T-helper 2 cell (primary cell): ENCODE data around the gene ETNK1.

ENCODE experiments used
- DNase-seq, 5 experiments: peaks; one replicate each; pipeline versions ENCODE4 v3.0.0 to v3.0.0-alpha.2; 2012 to 2022

Gene ETNK1

DNA sequence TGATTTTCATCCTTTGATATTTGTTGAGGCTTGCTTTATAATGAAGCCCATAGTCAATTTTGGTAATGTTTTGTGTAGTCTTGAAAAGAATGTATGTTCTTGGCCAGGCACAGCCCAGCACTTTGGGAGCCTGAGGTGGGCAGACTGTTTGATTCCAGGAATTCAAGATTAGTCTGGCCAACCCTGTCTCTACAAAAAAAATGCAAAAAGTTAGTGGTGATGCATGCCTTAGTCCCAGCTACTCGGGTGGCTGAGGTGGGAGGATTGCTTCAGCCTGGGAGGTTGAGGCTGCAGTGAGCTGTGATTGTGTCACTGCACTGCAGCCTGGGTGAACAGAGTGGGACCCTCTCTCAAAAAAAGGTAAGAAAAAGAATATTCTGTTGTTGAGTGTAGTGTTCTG lies 10.8 kb downstream of the ETNK1 start:
- DNase-seq = no peak

DNA sequence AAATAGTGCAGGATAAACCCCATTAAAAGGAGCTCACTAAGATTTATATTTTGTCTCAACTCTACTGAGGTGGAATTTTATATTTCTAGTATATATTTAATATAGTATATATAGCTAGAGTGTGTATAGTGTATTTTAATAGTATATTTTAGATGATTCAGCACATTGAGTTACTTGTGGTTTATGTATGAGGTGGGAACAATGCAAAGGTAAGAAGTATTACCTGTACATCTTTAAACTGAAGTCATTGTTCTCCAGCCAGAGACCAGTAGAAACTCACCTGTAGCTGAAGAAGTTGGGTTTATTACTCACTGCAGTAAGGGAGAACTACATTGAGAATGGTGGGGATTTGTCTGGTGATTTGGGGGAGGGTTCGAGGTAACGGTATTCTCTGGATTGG lies 15.9 kb downstream of the ETNK1 start:
- no peak for DNase-seq

DNA sequence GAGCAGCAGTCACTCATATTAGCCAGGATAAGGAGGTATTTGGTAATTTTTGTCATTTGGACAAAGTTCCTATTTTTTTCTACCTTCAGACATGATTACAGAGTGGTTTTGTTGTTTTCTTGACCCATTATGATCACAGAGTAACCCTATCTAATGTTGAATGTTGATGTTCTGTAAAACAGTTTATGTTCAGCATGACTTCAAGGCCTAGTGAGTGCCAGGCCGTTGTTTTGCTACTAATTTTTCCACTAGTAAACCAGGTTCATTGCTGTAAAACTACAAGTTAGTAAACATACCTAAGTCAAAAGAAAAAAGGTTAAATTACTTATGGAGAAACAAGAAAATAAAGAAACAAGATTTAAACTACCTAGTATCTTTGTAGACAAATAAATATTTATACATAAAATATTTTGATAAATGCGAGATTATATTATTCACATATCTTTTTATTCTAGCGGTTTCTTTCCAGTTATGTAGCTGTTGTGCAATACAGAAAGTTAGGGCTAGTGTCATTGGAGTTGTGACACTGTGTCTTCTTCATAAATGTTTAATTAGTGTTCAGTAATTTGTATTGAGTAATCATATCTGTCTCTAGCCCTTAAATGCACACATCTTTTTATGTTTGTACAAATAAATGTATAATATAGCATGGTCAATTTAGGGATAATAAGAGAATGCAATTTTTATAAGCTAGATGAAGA lies 16.5 kb downstream of the ETNK1 start:
- DNase-seq = no peak

DNA sequence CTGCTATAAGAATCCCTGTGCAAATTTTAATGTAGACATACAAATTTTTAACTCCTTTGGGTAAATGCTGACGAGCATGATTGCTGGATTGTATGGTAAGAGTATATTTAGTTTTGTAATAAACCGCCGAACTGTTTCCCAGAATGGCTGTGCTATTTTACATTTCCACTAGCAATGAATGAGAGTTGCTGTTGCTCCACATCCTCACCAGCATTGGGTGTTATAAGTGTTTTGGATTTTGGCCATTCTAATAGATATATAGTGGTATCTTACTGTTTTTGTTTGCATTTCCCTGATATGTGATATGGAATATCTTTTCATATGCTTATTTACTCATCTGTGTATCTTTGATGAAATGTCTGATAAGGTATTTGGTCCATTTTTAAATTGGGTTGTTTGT lies 23.7 kb downstream of the ETNK1 start:
- DNase-seq = no peak

DNA sequence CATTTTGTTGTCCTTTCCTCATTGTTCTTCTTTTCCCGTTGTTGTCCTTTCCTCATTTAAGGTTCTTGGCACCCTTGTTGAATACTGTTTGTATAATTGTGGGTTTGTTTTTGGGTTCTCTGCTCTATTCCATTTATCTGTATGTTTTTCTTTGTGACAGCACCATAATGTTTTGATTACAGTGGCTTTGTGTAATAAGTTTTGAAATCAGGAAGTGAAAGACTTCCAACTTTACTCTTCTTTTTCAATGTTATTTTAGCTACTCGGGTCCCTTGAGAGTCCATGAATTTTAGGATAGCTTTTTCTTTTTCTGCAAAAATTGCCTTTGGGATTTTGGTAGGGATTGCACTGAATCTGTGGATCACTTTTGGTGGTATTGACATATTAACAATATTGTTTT lies 28.1 kb downstream of the ETNK1 start:
- no peak for DNase-seq

DNA sequence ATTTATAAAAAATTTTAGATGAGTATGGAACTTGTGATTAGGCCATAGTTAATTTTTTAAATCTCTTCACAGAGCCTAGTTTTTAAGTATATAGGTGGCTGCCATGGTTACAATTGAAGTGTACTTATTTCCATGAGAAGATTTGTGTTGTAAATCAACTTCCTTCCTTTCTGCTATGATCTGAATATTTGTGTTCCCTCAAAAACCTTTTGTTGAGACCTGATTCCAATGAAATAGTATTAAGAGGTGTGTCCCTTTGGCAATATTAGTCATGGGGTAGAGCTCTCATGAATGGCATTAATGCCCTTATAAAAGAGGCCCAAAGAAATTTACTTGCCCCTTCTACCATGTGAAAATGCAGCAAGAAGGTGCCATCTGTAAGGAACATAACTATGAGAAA lies 28.8 kb downstream of the ETNK1 start:
- DNase-seq = no peak

DNA sequence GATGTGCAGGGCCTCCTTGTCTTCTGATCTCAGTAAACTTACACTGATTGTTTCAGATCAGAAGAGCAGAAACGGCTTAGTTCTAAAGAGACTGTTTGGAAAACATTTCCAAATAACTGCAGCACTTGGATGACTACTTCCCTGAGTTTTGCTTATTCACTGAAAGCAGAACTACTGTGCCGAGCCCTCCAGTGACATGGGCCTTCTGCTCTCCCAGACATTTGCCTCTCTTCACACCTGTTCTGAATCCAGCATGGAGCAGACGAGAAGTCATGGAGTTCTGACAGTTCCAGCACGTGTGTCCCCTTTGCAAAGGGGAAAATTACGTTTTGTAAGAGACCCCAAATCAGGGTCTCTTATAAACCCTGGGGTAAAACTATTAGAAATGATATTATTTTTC lies 31.4 kb downstream of the ETNK1 start:
- no peak for DNase-seq

DNA sequence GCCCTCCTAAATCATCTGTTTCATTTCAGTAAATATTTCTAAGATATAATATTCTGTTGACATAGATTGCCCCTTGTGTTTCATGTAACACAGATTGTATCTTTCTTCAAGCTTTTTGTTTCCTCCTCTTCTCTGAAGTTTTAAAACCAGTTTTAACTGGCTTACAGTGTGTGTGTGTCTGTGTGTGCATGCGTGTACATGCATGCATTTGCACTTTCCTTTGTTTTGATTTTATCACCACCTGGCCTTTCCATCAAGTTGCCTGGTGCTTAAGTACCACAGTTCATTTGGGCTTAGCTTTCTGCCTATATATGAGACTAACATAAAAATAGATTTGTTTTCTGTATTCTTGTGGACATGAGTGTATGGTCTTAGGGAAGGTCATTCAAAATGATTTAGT lies 31.9 kb downstream of the ETNK1 start:
- peak in 1 of 5 experiments; percentile 43 for DNase-seq

DNA sequence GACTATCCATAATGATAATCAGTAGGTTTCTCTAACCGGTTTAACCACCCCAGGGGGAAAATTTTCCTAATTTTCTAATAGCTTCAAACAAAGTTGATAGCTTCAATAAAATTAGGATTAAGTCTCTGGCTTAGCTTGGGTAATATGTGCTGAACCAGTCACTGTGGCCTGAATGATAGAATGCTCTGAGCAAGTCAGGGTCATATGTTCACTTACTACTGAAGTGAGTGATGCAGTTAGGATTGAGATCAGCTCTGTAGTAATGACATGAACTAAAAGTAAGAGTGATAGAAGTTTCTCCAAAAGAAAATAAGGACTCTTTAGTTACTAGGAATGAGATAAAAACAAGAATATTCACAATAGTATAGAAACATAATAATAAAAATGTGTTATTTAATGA lies 32.6 kb downstream of the ETNK1 start:
- DNase-seq = peak in 1 of 5 experiments; percentile 19

DNA sequence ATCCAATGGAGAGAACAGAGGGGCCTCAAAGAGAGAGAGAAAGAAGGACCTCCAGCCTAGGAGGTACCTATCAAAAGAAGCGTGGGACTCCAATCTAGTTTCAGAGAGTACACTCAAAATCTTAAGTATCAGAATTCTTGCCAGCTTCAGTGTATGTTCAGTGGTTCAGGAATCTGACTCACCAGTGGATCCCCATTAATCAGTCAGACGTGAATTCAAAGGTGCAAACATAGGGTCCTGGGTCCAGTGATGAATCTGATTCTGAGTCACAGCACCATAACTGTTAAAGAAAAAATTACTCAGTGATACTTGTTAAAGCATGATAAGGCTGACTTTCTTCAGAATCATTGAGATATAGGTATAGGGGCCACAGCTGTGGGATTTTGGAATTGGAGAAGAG lies 33.2 kb downstream of the ETNK1 start:
- DNase-seq = peak in 1 of 5 experiments; percentile 26

DNA sequence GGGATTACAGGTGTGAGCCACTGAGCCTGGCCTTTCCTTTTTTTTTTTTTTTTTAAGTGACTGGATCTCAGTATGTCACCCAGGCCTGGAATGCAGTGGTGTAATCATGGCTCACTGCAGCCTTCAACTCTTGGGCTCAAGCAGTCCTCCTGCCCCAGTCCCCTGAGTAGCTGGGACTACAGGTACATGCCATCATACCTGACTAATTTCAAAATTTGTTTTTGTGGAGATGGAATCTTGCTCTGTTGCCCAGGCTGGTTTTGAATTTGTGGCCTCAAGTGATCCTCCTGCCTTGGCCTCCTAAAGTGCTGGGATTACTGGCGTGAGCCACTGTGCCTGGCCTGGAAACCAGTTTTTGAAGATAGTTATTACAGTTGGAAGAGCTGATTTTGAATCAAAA lies 37.4 kb downstream of the ETNK1 start:
- no peak for DNase-seq

DNA sequence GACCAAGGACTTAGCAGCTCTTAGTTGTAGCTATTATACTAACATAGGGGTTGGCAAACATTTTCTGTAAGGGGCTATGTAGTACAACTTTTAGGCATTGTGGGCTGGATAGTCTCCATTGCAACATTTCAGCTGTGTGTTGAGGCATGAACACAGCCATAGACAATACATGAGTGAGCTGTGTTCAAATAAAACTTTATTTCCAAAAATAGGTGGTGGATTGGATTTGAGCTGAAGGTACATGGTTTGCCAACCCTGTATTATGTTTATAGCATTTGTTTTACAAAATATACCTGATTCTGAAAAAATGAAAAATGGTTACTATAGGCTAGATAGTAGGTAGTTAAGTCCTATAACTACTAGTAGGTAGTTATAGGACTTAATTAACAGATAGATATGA lies 40.5 kb downstream of the ETNK1 start:
- no peak for DNase-seq

DNA sequence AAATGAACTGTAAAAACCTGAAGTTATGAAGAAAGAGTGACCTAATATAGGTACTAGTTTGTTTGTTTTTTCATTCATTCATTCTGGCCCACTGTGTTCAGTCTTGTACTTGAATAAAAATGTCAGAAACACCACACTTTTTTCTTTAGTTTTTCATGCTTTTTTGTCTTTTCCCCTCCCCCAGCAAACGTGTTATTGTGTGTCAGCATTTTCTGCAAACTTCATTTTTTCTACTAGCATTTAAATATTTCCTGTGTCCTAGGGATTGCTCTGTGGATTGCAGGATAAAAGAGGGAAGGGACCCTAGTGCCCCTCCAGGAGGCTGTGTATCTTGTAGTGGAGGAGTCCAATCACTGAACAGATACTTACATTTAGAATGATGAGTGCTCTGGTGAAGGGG lies 42.2 kb downstream of the ETNK1 start:
- DNase-seq = no peak

DNA sequence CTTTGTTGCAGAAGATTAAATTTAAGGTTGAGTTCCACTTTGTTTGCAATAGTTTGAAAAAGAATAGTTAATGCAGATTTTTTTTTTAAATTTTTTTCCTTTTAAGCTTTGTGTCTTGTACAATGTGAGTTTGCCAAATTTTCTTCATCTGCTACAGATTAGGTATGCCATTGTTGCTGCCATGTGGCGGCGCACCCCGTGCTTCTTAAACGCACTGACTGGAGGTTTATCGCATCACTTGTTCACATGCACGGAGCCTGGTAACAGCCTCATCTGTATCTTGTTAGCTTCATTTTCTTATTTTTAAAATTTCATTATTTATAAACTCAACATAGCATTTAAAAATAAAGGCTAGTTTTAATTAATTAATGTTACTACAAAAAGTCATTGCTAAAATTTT lies 43.5 kb downstream of the ETNK1 start:
- no peak for DNase-seq

DNA sequence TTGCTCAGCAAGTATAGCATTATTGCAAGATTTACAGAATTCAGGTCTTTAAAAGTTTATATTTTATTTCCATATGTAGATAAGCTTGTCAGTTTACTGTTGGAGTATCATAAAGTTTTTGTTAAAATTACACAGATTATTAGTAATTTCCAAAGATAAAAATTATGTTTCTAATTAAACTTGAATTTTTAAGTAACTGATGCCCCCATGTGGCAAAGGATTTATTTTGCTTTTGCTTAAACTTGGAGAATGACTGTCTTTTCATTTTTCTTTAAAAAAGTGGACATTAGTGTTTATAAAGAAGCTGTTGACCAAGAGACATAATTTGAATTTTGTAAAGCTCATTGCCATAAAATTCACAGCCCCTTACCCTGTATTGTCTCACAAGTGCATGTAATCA lies 45.8 kb downstream of the ETNK1 start:
- no peak for DNase-seq

DNA sequence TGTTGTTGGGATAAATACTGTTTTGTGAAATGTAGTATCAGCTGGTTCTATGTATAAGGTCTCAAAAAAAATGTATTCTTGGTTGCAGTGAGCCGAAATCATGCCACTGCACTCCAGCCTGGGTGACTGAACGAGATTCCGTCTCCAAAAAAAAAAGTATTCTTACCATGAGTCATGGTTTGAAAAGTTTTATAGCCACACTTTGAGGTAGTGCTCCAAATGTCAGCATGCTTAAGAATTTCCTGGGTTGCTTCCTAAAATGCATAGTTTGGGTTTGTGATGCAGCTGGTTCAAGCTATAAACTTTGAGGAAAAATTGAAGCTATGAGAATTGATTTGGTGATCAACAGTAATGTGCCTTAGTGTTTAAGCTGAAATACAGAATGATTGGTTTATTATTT lies 48.0 kb downstream of the ETNK1 start:
- DNase-seq = no peak

DNA sequence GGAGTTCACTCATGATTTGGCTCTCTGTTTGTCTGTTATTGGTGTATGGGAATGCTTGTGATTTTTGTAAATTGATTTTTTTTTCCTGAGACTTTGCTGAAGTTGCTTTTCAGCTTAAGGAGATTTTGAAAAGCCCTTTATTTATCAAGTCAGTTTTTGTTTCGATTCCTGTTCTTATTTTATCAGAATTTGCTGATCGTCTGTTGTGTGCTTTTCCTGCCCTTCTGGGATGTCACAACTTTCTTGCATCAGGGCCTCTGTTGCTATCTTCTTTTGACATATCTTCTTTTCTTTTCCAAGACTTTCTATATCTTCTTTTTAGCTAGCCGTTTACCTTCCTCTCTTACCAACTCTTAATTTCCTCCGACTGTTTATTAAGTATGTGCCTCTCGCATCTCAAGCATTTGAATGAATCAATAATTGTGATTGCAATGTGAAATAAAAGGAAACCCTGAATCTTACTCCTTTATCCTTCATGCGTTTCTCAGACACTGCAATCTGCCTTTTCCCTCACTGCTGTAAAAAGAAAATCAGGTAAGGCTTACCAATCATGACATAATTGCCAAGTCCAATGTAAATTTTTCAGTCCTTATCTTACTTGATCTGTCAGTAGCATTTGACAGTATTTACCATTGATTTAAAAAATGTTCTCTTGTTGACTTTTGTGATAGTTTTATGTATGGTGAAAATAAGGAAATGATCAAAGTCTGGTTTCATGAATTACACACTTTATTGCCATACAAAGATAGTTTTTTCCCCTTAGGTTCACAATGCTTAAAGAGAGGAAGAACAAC lies 53.0 kb downstream of the ETNK1 start:
- DNase-seq = no peak

DNA sequence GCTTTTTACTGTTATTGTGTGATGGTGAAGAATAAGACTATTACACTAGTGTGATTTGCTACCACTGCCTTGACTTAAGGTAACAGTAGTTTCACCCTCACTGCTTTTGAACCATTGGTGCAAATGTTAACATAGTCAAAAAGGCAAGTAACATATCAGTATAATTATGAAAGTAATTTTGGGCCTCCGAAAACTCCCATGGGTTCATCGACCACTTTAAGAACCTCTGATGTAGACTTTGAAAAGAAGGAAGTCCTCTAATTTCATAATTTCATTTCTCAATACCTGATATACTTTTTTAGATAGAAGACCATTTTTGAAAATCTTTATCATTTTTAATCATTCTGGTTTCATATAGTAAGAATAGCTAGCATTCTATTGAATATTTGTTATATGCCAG lies 57.7 kb downstream of the ETNK1 start:
- DNase-seq = no peak

DNA sequence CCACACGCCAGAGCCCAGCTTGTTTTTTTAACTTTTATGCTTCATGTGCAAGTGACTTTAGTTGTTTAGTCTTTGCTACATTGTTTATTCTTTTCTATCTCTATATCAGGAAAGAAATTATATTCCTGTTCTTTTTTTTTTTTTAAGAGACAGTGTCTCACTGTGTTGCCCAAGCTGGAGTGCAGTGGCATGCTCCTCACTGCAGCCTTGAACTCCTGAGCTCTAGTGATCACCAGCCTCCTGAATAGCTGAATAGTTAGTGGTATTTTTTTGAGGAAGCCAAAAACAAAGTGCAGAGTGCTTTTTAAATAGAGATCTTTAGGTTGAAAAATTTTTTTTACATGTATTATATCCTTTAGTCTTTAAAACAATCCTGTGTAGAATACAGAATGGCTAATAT lies 58.2 kb downstream of the ETNK1 start:
- no peak for DNase-seq

DNA sequence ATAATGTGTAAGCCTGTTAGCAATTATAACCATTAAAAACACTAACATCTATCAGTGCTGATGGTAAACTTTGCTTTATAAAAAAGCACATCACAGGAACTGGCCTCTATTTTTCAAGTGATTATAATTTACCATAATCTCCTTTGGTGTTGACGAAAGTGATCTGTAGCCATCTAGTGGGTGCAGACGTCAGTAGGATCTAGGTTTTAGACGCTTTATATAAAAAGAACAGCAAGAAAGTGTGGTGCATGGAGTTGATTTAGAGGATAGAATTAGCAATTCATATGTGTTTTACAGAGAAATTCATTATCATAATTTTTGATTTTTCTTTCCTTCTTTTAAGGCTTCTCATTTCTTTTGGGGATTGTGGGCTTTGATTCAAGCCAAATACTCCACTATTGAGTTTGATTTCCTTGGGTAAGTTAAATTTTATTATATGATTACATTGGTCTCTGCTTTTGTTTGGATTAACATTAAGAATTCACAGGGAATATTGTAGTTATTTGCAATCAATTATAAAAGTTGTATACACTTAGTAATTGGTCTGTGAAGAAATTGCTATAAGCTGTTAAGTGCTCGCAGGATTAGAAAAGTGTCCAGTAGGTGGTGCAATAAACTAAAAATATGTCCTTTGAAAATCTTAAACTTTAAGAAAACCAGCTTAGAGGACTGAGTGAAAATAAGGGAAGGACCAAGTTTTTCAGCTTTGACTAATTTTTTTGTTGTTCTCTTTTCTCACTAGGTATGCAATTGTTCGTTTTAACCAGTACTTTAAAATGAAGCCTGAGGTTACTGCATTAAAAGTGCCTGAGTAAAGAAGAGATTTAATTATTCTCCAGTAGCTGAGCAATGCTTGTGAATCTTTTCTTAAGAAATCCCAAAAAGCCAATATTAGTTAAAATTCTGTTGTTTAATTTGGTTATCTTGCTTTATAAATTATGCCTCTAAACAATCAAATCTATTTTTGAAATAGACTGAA lies 59.5 kb downstream of the ETNK1 start:
- peak in 1 of 5 experiments; percentile 50 for DNase-seq

DNA sequence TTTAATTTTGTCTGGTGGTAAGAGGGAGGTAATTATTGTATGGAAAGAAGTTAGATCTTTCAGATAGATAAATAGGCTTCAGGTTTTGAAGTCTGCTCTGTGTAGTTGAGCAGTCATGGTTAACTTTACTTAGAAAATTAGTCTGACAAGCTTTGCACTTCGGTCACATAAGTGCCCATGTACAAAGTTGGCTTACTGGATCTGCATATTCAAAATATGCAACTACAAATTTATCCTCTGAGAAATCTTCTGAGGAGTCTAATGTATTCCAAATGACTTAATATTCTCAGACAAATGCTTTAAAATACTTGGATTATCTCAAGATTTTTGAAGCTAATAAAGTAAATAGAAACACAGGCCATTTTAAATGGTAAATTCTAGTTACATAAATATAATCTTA lies 61.2 kb downstream of the ETNK1 start:
- DNase-seq = no peak

DNA sequence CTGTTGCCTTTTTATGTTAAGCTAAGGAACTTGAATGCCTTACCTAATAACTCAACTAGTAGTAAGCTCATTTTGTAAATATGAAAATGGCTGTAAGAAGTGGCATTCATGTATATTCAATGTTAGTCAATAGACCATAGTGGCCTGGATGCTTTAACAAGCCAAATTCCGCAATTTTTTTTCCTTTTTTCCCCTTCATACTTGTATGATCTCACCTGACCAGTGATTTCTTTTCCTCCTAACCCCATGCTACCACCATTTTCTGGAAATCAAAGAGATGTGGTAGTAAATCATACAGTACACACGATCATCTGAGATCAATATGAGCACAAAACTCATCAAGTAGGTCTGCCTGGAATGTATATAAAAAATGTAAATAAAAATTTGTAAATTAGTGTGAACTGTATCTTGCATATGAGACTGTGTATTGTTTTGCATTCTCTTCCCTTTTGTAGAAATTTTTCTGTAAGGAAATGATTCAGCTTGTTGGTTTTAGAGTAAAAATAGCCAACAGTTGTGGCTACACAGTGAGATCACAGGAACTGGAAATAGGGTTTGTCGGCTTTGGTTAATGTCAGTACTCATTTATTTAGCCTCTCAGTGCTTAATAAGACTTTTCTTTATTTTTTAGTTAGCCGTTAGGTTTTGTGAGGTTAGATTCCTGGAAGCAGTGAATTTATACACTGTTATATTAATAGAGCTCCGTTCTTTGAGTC lies 62.5 kb downstream of the ETNK1 start:
- DNase-seq = peak in 1 of 5 experiments; percentile 71

DNA sequence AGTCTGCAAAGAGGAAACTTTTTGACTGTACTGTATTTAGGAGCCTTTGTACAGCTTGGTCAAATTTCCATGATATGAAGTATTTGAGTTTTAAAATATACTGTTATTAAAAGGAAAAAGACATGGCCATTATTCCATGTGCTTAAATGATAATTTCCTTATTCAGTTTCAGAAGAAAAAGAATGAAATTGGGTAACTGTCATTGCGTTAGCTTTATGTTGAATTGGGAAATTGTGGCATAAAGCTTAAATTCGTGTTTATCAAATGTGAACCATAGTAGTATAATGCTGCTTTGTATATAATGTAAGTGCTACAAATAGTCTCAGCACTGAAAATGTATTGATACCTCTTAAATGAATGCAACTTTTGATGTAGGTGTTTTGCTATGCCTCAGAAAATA lies 64.9 kb downstream of the ETNK1 start:
- no peak for DNase-seq
